GM12878 (cell line): Measurements from ENCODE around the gene ASCC1. TPM values are rescaled to one million over a fixed set of nuclear protein-coding genes. Genes with fewer than 3 reads are reported as not detected.

Experiments used
- ATAC-seq: fragments of 200-7000 bp; cut with Tn5 transposase; 3 replicates; pipeline ENCODE4 v1.9.1; 2020; ENCODE audit warnings: mild to moderate bottlenecking, moderate library complexity
- BruUV-seq: library from RNA; stranded (reverse); fragments of 400-500 nt; replicated peaks from 2 replicates; lab custom pipeline; 2021; lab: Mats Ljungman, UMichigan
- CTCF ChIA-PET: fragments of 300-600 bp; sonication (Branson Sonifier 250); formaldehyde crosslinking; extraction: SDS; loops from one replicate; lab custom pipeline; 2021; ENCODE audit warnings: inconsistent platforms; lab: Yijun Ruan, JAX
- POLR2A ChIA-PET: fragments of 350-600 bp; formaldehyde crosslinking; extraction: SDS; loops from one replicate; lab custom pipeline; 2021; ENCODE audit warnings: inconsistent platforms; lab: Charles Lee
- RAD21 ChIA-PET: fragments of 300-600 bp; sonication (Branson Sonifier 250); formaldehyde crosslinking; loops from one replicate; lab custom pipeline; 2023; ENCODE audit warnings: antibody characterized with exemption; ENCODE audit not compliant: unreplicated experiment; lab: Charles Lee
- SMC1A ChIA-PET: fragments of 300-600 bp; sonication (Branson Sonifier 250); formaldehyde crosslinking; loops from one replicate; lab custom pipeline; 2023; ENCODE audit not compliant: unreplicated experiment, uncharacterized antibody; lab: Charles Lee
- DNase-seq: peaks from one replicate; pipeline ENCODE4 v3.0.0-alpha.2; 2011; ENCODE audit warnings: low read depth, low spot score
- FAIRE-seq: peaks from 3 replicates; lab custom pipeline; 2011; peaks lifted over from hg19 to GRCh38; lab: Jason Lieb, UNC
- H2AFZ ChIP-seq: 2 replicates; pipeline ENCODE4 v1.6.0; 2011; ENCODE audit warnings: low read depth, low read length, control low read depth; ENCODE audit not compliant: control insufficient read depth
- H3K27ac ChIP-seq: 2 replicates; pipeline ENCODE4 v1.5.1; 2011; ENCODE audit warnings: control low read depth; ENCODE audit not compliant: control insufficient read depth, insufficient read depth
- H3K27me3 ChIP-seq, 2 experiments: replicated peaks in 1 of 2; 2 replicates each; pipeline versions ENCODE4 v1.6.0 to v1.6.1; 2011; ENCODE audit warnings: low read length in 1 of 2; ENCODE audit not compliant: control insufficient read depth in 2 of 2, insufficient read depth in 2 of 2
- H3K36me3 ChIP-seq, 2 experiments: 2 replicates each; pipeline ENCODE4 v1.5.1; 2011; ENCODE audit warnings: low read length in 1 of 2; ENCODE audit not compliant: control insufficient read depth in 2 of 2, insufficient read depth in 2 of 2
- H3K4me1 ChIP-seq: 2 replicates; pipeline ENCODE4 v1.6.1; 2011; ENCODE audit warnings: mild to moderate bottlenecking, low read length, moderate library complexity, mixed read lengths; ENCODE audit not compliant: control insufficient read depth, insufficient read depth
- H3K4me2 ChIP-seq: 2 replicates; pipeline ENCODE4 v1.6.0; 2011; ENCODE audit warnings: control low read depth; ENCODE audit not compliant: control insufficient read depth, insufficient read depth
- H3K4me3 ChIP-seq: fragments of 200-600 bp; sonication (generic); 2 replicates; pipeline ENCODE4 v1.5.1; 2016
- H3K79me2 ChIP-seq: 2 replicates; pipeline ENCODE4 v1.6.0; 2011; ENCODE audit warnings: low read length; ENCODE audit not compliant: control insufficient read depth, insufficient read depth
- H3K9ac ChIP-seq: 2 replicates; pipeline ENCODE4 v1.8.0; 2011; ENCODE audit warnings: low read length, control low read depth, mixed read lengths; ENCODE audit not compliant: control insufficient read depth, insufficient read depth
- H3K9me3 ChIP-seq: replicated peaks from 3 replicates; pipeline ENCODE4 v1.5.1; 2011; ENCODE audit warnings: mild to moderate bottlenecking, low read length; ENCODE audit not compliant: control insufficient read depth, insufficient read depth
- H4K20me1 ChIP-seq: 2 replicates; pipeline ENCODE4 v1.6.0; 2011; ENCODE audit not compliant: control insufficient read depth, insufficient read depth
- CBFB ChIP-seq: IDR thresholded peaks from 2 replicates; pipeline ENCODE4 v1.6.1; 2016; ENCODE audit warnings: antibody characterized with exemption, low read depth
- MXI1 ChIP-seq: fragments of 150-350 bp; IDR thresholded peaks from 2 replicates; pipeline ENCODE4 v1.6.1; 2011; ENCODE audit warnings: low read depth, mild to moderate bottlenecking, inconsistent platforms, low read length, improper control_type of control experiment
- NFYB ChIP-seq: IDR thresholded peaks from 2 replicates; pipeline ENCODE4 v1.6.1; 2011; ENCODE audit warnings: low read depth, mild to moderate bottlenecking, low read length, improper control_type of control experiment, moderate library complexity; ENCODE audit not compliant: insufficient read depth
- TAF1 ChIP-seq: IDR thresholded peaks from 2 replicates; pipeline ENCODE4 v1.6.1; 2011; ENCODE audit warnings: mild to moderate bottlenecking, low read depth, low read length, borderline replicate concordance
- WGBS: methylation state at CpG from one replicate; pipeline ENCODE4 v1.1.6; 2016; ENCODE audit warnings: low lambda C conversion rate; ENCODE audit not compliant: insufficient replicate concordance, insufficient coverage; ENCODE audit errors: missing lambda C conversion rate; 5-methylcytosine and 5-hydroxymethylcytosine counted together
- in situ Hi-C: fragments of 300-500 bp; cut with MboI; formaldehyde crosslinking; loops from 9 replicates; pipeline ENCODE4 v1.14.3; 2018; ENCODE audit warnings: mixed read lengths
- intact Hi-C: fragments of 100-400 bp; cut with micrococcal nuclease; formaldehyde crosslinking; loops from one replicate; pipeline ENCODE4 v1.14.2; 2022; ENCODE audit not compliant: unreplicated experiment
- polyA plus RNA-seq, 11 experiments: library from polyadenylated mRNA; depleted of rRNA in 4 of 11; unstranded in 6 of 11; stranded (reverse) in 5 of 11; fragments of >200 nt; fragmentation: Nextera tagmentation in 4 of 11; fragmentation: Illumina TruSeq in 1 of 11; extraction: Ambion mirVana in 4 of 11; extraction: Trizol in 1 of 11; gene quantifications; 1 replicate in 1 of 11; 2 replicates in 10 of 11; pipeline versions ENCODE4 v1.2.1 to v1.2.3, GENCODE V29; 2011 to 2016; ENCODE audit warnings: inconsistent platforms in 2 of 11, missing spikeins in 2 of 11, low read depth in 1 of 11
- total RNA-seq, 4 experiments: library from RNA; depleted of rRNA in 3 of 4; stranded (reverse); fragments of >200 nt in 3 of 4; fragmentation: Illumina TruSeq in 1 of 4; extraction: Trizol in 1 of 4; gene quantifications; 2 replicates each; pipeline versions ENCODE4 v1.2.1 to v1.2.3, GENCODE V29; 2013 to 2021

The ASCC1 gene
- total and polyA plus RNA-seq, 10 of the 15 experiments (the other 5 are each of a cell fraction or from before 2014, with no cell fraction given): 23.3 to 80.6 (median 42.8) TPM

DNA sequence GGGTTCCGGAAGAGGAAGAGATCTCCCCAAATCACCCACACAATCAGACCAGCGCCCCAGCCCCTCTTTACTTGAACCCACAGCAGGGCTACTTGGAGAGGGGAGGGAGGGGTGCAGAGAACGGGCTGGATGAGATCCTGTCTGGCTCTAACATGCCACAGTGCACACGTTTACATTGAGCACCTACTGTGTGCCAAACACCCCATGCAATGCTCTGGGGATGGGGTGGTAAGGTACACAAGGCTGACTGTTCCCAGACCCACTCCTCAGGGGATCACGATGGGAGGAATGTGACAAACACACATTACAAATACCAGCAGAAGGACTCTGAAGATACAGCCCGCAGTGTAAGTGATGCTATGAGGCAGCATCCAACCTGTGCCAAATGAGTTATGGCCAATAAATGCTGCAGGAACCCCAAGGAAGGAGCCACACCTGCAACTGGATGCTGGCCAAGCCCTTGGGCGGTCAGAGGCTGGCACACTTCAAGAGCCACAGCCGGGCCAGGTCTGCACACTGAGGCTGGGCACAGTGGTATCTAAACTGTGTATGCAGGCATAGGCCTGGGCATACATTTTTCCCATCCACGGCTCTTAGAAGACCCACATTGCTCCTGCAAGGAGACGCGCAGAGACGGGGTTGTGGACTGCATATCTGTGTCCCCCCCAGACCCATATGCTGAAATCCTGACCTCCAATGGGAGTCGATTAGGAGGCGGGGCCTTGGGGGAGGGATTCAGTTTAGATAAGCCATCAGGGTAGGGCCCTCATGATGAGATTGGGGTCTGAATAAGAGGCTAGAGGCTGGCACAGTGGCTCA is 134.1 kb downstream of the ASCC1 start:
- POLR2A ChIA-PET: no interaction called here
- no peak for ATAC-seq

GRCh38 chr10:72081210-72081609 is 134.9 kb downstream of the ASCC1 start:
- FAIRE-seq: no peak
- no peak for DNase-seq
- H4K20me1 ChIP-seq: no peaks in the 10 kb centered on the region
- H3K27me3 ChIP-seq: no peaks in the 10 kb centered on the region
- WGBS: 55% methylated on average over 9 of the region's 9 CpGs
- H3K4me3 ChIP-seq: no peak overlapping the region
- TF ChIP-seq TAF1: no peak
- ChIA-PET CTCF (no interaction called here), RAD21 (no interaction called here), SMC1A (no interaction called here), POLR2A (no interaction called here)
- no peak for ATAC-seq
- no TSS peak for BruUV-seq
- intact Hi-C loops (no loop called here), in situ Hi-C loops (no loop called here)
- H3K36me3 ChIP-seq: no peaks in the 10 kb centered on the region
- H3K4me2 ChIP-seq: no peak overlapping the region
- H3K79me2 ChIP-seq: no peaks in the 10 kb centered on the region
- no peak overlapping the region for H2AFZ ChIP-seq
- no peaks in the 10 kb centered on the region for H3K9me3 ChIP-seq
- H3K4me1 ChIP-seq: peaks cover 7% of the 10 kb centered on the region
- H3K9ac ChIP-seq: no peak overlapping the region
- no peak overlapping the region for H3K27ac ChIP-seq

More for the DNA sequence above, 134.1 kb downstream of the ASCC1 start:
- no peaks in the 10 kb centered on the region for H3K79me2 ChIP-seq
- DNase-seq (no peak), FAIRE-seq (no peak)
- no peak overlapping the region for H3K4me2 ChIP-seq
- SMC1A ChIA-PET: no interaction called here
- no peaks in the 10 kb centered on the region for H3K9me3 ChIP-seq
- WGBS: 61% methylated on average over 14 of the region's 14 CpGs
- no TSS peak for BruUV-seq
- TF ChIP-seq CBFB: no peak
- TF ChIP-seq MXI1: no peak
- no peak for TF ChIP-seq NFYB
- RAD21 ChIA-PET: no interaction called here
- no peak overlapping the region for H2AFZ ChIP-seq
- H4K20me1 ChIP-seq: no peaks in the 10 kb centered on the region
- no peaks in the 10 kb centered on the region for H3K36me3 ChIP-seq
- H3K4me1 ChIP-seq: peaks cover 7% of the 10 kb centered on the region
- in situ Hi-C loops (no loop called here), intact Hi-C loops (no loop called here)
- no peak overlapping the region for H3K9ac ChIP-seq
- H3K4me3 ChIP-seq: no peak overlapping the region
- no peaks in the 10 kb centered on the region; a peak in 2 of 4 replicates for H3K27me3 ChIP-seq
- H3K27ac ChIP-seq: no peak overlapping the region
- CTCF ChIA-PET: no interaction called here
